ENCODE measurements around the gene CLEC4E.
A peak's percentile ranks its signal among the peaks of the same experiment; 100 is the strongest.
"Not testable (repeated sequence)": the region's sequence is repeated elsewhere in the genome, so short reads cannot be mapped to it uniquely, and the experiment has no call there.

CLEC4E gene

DNA sequence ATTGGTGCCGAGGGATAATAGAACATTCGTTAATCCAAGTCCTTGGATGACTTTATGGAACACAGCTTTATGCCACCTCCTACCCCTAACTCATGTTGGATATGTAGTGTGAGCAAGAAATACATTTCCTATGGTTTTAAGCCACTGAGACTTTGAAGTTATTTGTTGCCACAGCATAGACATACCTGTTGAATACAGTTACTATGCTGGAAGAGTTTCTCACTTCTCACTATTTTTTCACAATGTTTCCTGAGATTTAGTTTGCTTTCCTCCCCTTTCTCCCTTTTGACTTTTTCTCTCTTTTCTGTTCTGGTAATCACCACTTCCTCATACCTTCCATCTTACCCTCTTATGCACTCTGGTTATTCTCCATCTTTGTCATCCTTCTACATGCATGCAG is 7.5 kb upstream of the CLEC4E start:
- no peak overlapping the region for H3K27ac ChIP-seq
- no peaks in the 10 kb centered on the region for H3K27me3 ChIP-seq
- DNase-seq, result no peak
- no peaks in the 10 kb centered on the region for H3K4me1 ChIP-seq
- no peaks in the 10 kb centered on the region for H3K9me3 ChIP-seq
- no peak overlapping the region for H3K4me3 ChIP-seq
- intact Hi-C loops (cut with DNase I; ENCODE audit: low total_unique reads), result no loop called here
- TF ChIP-seq, protein P1, sequence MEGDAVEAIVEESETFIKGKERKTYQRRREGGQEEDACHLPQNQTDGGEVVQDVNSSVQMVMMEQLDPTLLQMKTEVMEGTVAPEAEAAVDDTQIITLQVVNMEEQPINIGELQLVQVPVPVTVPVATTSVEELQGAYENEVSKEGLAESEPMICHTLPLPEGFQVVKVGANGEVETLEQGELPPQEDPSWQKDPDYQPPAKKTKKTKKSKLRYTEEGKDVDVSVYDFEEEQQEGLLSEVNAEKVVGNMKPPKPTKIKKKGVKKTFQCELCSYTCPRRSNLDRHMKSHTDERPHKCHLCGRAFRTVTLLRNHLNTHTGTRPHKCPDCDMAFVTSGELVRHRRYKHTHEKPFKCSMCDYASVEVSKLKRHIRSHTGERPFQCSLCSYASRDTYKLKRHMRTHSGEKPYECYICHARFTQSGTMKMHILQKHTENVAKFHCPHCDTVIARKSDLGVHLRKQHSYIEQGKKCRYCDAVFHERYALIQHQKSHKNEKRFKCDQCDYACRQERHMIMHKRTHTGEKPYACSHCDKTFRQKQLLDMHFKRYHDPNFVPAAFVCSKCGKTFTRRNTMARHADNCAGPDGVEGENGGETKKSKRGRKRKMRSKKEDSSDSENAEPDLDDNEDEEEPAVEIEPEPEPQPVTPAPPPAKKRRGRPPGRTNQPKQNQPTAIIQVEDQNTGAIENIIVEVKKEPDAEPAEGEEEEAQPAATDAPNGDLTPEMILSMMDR (IDR thresholded peaks at IDR 0.05), result no peak
- no peaks in the 10 kb centered on the region for H3K36me3 ChIP-seq

DNA sequence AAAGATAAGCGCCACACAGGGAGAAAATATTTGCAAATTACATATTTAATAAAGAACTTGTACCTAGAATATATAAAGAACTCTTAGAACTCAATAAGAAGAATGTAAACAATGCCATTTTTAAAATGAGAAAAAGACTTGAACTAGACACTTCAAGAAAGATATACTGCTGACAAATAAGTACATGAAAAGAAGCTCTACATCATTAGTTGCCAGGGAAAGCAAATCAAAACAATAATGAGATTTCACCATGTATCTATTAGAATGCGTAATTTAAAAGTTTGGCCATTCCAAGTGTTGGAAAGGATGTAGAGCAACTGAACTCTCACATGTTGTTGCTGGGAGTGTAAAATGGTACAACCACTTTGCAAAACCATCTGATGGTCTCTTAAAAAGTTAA is 6.9 kb upstream of the CLEC4E start:
- Histone ChIP-seq H3K36me3 (no peaks in the 10 kb centered on the region), H3K4me1 (no peaks in the 10 kb centered on the region), H3K27ac (no peak overlapping the region), H3K9me3 (no peaks in the 10 kb centered on the region), H3K4me3 (no peak overlapping the region), H3K27me3 (no peaks in the 10 kb centered on the region)
- intact Hi-C loops (cut with DNase I; ENCODE audit: low total_unique reads), result no loop called here
- TF ChIP-seq, protein P1 (IDR thresholded peaks at IDR 0.05), result no peak
- DNase-seq, result no peak

DNA sequence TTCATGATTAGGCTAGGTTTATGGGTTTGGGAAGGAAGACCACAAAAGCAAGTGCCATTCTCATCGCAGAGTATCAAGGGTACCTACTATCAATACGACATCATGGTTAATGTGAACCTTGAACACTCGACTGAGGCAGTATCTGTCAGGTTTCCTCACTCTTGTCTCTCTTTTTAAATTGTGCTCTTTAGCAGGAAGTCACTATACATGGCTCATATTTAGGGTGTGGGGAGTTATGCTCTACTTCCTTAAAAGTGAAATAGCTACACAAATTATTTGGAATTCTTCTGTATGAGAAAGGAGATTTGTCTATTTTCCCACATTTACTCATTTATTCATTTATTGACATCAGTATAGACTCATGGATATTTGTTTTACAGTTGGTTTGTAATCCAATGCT is 5.9 kb upstream of the CLEC4E start:
- intact Hi-C loops (cut with DNase I; ENCODE audit: low total_unique reads), result no loop called here
- TF ChIP-seq, protein P1 (IDR thresholded peaks at IDR 0.05), result no peak
- no peak overlapping the region for H3K4me3 ChIP-seq
- no peaks in the 10 kb centered on the region for H3K36me3 ChIP-seq
- no peaks in the 10 kb centered on the region for H3K9me3 ChIP-seq
- H3K27ac ChIP-seq, result no peak overlapping the region
- H3K4me1 ChIP-seq, result no peaks in the 10 kb centered on the region
- no peak for DNase-seq
- no peaks in the 10 kb centered on the region for H3K27me3 ChIP-seq

DNA sequence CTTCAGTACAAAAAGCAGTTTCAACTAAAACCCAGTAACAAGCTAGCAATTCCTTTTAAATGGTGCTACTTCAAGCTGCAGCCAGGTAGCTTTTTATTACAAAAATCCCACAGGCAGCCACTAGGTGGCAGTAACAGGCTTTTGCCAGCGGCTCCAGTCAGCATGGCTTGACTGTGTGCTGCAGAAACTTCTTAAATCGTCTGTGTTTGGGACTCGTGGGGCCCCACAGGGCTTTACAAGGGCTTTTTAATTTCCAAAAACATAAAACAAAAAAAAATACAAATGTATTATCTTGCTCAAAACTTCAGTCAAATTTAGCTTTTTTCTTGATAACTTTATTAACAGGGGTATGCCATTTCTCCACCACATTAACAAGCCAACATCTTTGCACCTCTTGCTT is 3.6 kb upstream of the CLEC4E start:
- H3K4me3 ChIP-seq, result no peak overlapping the region
- peak; percentile 39 to 74 for DNase-seq
- H3K27ac ChIP-seq, result no peak overlapping the region
- no peaks in the 10 kb centered on the region for H3K4me1 ChIP-seq
- no peaks in the 10 kb centered on the region for H3K27me3 ChIP-seq
- TF ChIP-seq, protein P1 (IDR thresholded peaks at IDR 0.05), result peak; percentile 76 to 91
- H3K9me3 ChIP-seq, result no peaks in the 10 kb centered on the region
- H3K36me3 ChIP-seq, result no peaks in the 10 kb centered on the region
- intact Hi-C loops (cut with DNase I; ENCODE audit: low total_unique reads), result loop anchor here (5.0 kb wide), 1 partner anchor 63 kb away; no protein-coding TSS in a partner anchor

DNA sequence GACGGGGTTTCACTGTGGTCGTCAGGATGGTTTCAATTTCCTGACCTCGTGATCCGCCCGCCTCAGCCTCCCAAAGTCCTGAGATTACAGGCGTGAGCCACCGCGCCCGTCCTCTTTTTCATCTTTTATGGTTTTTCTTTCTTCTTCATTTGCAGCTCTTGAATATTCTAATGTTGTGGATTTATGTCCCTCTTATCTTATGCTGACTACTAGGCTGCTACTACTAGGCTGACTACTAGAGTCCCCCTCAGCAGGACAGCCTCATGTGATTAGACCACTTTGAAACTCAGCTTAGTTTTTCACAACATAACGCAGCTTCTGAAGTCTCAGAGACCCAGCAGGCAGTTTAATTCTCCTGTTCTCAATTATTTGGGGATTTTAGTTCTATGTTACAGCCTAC is 857 bp upstream of the CLEC4E start:
- Histone ChIP-seq H3K27me3 (no peaks in the 10 kb centered on the region), H3K36me3 (no peaks in the 10 kb centered on the region), H3K27ac (no peak overlapping the region), H3K4me3 (no peak overlapping the region), H3K9me3 (no peaks in the 10 kb centered on the region), H3K4me1 (no peaks in the 10 kb centered on the region)
- TF ChIP-seq, protein P1 (IDR thresholded peaks at IDR 0.05), result no peak
- DNase-seq, result no peak
- intact Hi-C loops (cut with DNase I; ENCODE audit: low total_unique reads), result loop anchor here (5.0 kb wide), 1 partner anchor 66 kb away; no protein-coding TSS in a partner anchor

DNA sequence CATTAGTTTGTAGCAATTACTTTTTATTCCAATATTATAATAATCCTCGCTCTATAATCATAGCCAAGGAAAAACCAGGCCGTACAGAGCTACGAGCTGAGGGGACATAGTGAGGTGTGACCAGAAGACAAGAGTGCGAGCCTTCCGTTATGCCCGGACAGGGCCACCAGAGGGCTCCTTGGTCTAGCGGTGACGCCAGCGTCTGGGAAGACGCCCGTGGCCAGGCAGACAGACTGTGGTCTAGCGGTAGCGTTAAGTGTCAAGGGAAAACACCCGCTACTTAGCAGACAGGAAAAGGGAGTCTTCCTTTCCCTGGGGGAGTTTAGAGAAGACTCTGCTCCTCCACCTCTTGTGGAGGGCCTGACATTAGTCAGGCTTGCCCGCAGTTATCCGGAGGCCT is 2.9 kb downstream of the CLEC4E start:
- H3K9me3 ChIP-seq; intact Hi-C loops (cut with DNase I; ENCODE audit: low total_unique reads); H3K4me3 ChIP-seq; H3K4me1 ChIP-seq; H3K27ac ChIP-seq; H3K27me3 ChIP-seq; DNase-seq; H3K36me3 ChIP-seq: not testable (repeated sequence)

Measured in tibial artery (tissue), 4 donors.